Peyer's patch (tissue), 4 donors: ENCODE data around the gene HEMK1. TPM values are rescaled to one million over a fixed set of nuclear protein-coding genes. Genes with fewer than 3 reads are reported as not detected.

Experiments
- DNase-seq, 3 donors: peaks; one replicate each; pipeline ENCODE4 v3.0.0-alpha.2; 2017 to 2019
- H3K27ac ChIP-seq, 4 donors: fragments of 200-600 bp; sonication (generic); one replicate each; pipeline ENCODE4 v1.5.1; 2016 to 2019
- H3K27me3 ChIP-seq, 2 donors: fragments of 200-600 bp; sonication (generic); one replicate each; pipeline ENCODE4 v1.5.1; 2019
- H3K36me3 ChIP-seq, 3 donors: fragments of 200-600 bp; sonication (generic); one replicate each; pipeline ENCODE4 v1.5.1; 2016 to 2019
- H3K4me1 ChIP-seq, 4 donors: fragments of 200-600 bp; sonication (generic); one replicate each; pipeline ENCODE4 v1.5.1; 2016 to 2019
- H3K4me3 ChIP-seq, 4 donors: fragments of 200-600 bp; sonication (generic); 1 replicate in 3 of 4; 2 replicates in 1 of 4; pipeline ENCODE4 v1.5.1; 2016 to 2019; ENCODE audit warnings: mild to moderate bottlenecking in 1 of 4
- H3K9me3 ChIP-seq, 4 donors: fragments of 200-600 bp; sonication (generic); one replicate each; pipeline ENCODE4 v1.5.1; 2016 to 2019; ENCODE audit warnings: mild to moderate bottlenecking in 1 of 4
- CTCF ChIP-seq, 6 experiments: fragments of 450-650 bp in 4 of 6; fragments of 200-600 bp in 2 of 6; sonication (generic) in 1 of 6; IDR thresholded peaks; one replicate each; pipeline ENCODE4 v1.5.1; 2017 to 2019; ENCODE audit warnings: antibody characterized with exemption in 6 of 6, mild to moderate bottlenecking in 3 of 6, moderate library complexity in 1 of 6
- POLR2A ChIP-seq, 2 donors: fragments of 450-650 bp; IDR thresholded peaks; one replicate each; pipeline ENCODE4 v1.5.1; 2017; ENCODE audit warnings: antibody characterized with exemption in 2 of 2, mild to moderate bottlenecking in 2 of 2, moderate library complexity in 2 of 2
- total RNA-seq, 4 donors: library from RNA; depleted of rRNA; stranded (reverse); fragments of >200 nt; gene quantifications; one replicate each; pipeline ENCODE4 v1.1.0, GENCODE V29; 2016

HEMK1 gene
- total RNA-seq, 4 donors from 2014 or later: 8.6 to 15.3 (median 12.5) TPM

DNA sequence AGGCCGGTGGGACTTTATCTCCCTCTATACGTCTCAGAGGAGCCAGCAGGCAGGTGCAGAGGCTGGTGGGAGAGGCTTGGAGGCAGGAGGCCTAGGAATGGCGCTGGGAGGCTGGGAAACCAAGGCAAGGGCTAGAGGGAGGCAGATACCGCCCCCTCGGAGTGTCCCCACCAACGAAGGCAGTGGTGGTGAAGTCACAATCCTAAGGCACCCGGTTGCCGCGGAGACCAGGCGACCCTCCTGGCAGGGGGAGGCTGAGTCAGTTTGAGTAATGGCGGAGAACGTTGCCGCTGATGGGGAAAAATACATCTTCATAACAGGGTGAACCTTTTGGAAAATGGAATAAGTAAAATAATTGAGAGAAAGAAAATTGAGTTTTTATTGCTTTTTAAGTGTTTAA, 36.0 kb upstream of the HEMK1 start:
- no peak overlapping the region for H3K27ac ChIP-seq
- no peaks in the 10 kb centered on the region for H3K9me3 ChIP-seq
- H3K4me3 ChIP-seq: no peak overlapping the region
- no peak for DNase-seq
- no peaks in the 10 kb centered on the region for H3K27me3 ChIP-seq
- H3K36me3 ChIP-seq: no peaks in the 10 kb centered on the region
- H3K4me1 ChIP-seq: no peaks in the 10 kb centered on the region
- TF ChIP-seq POLR2A (IDR thresholded peaks at IDR 0.05) (no peak), CTCF (IDR thresholded peaks at IDR 0.05) (no peak)

DNA sequence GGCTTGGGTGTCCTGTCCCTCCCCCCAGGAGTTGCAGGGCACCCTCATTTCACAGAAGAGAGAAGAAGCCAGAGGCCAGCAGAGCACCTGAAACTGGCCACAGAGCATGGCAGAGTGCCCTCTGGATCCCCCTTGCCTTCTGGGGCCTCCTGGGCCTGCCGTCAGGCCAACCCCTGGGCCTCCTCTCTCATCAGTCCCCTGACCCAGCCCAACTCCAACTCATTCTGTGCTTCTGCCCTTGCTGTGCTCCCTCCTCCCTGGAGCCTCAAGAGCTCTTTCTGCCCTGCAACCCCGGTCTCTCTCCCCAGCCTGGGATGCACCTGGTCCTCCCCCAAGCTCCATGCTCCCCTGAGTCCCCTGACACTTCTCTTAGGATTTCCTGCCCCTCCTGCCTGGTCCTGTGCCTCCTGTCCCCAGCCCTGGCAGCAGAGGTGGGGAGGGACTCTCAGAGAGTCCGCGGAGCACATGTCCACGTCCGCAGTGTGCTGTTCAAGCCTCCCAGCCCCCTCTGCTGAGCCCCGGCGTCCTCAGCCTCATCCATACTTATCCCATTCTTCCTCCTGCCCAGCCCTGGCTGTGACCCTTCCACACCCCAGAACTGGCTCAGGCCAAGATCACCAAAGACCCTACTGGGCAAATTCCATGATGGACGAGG, 35.4 kb upstream of the HEMK1 start:
- Histone ChIP-seq H3K27me3 (no peaks in the 10 kb centered on the region), H3K4me1 (no peaks in the 10 kb centered on the region), H3K27ac (no peak overlapping the region), H3K4me3 (no peak overlapping the region), H3K9me3 (no peaks in the 10 kb centered on the region), H3K36me3 (no peaks in the 10 kb centered on the region)
- TF ChIP-seq POLR2A (IDR thresholded peaks at IDR 0.05) (no peak), CTCF (IDR thresholded peaks at IDR 0.05) (no peak)
- no peak for DNase-seq

- Histone ChIP-seq H3K27me3 (no peaks in the 10 kb centered on the region), H3K4me3 (no peak overlapping the region), H3K9me3 (no peaks in the 10 kb centered on the region), H3K27ac (no peak overlapping the region), H3K4me1 (no peaks in the 10 kb centered on the region), H3K36me3 (no peaks in the 10 kb centered on the region)
- DNase-seq: no peak
- TF ChIP-seq POLR2A (IDR thresholded peaks at IDR 0.05): no peak
- no peak for TF ChIP-seq CTCF (IDR thresholded peaks at IDR 0.05)
Observed at GRCh38 chr3:50534681-50535330, 34.5 kb upstream of the HEMK1 start.

- H3K27ac ChIP-seq: no peak overlapping the region
- no peaks in the 10 kb centered on the region for H3K9me3 ChIP-seq
- TF ChIP-seq CTCF (IDR thresholded peaks at IDR 0.05): no peak
- TF ChIP-seq POLR2A (IDR thresholded peaks at IDR 0.05): no peak
Observed at GRCh38 chr3:50536471-50537180, 32.7 kb upstream of the HEMK1 start.

DNA sequence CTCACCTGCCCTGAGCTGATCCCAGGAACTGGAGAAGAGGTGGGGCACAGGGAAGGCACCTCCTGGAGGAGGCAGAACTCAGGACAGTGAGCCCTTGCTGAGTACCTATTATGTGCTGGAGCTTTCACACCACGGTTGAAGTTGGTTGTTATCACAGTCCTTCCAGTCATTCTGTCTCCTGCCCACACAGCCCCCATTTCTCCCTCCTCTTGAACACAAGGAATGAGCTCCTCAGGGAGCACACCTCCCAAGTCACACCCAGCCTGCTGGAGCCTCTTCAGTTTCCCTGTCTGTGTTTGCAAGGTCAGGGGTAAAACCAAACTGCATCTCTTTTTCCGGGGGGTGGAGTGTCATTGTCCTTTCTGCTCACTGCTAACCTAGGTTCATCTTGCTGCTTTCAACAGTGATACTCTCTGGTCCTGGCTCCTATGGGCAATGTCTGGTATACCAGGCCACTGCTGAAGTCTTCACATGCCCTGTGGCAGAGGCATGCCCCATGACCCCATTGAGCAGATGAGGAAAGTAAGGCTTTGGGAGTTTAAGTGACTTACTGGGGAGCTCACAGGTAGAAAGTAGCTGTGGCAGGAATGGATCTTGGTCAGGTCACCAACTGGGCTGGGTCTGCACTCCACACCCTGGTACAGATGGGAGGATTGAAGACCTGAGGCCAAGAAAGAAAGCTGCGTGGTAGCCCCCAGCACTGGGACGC, 31.7 kb upstream of the HEMK1 start:
- Histone ChIP-seq H3K36me3 (no peaks in the 10 kb centered on the region), H3K4me1 (no peaks in the 10 kb centered on the region), H3K27me3 (no peaks in the 10 kb centered on the region), H3K27ac (no peak overlapping the region), H3K9me3 (no peaks in the 10 kb centered on the region), H3K4me3 (no peak overlapping the region)
- TF ChIP-seq CTCF (IDR thresholded peaks at IDR 0.05): no peak
- no peak for TF ChIP-seq POLR2A (IDR thresholded peaks at IDR 0.05)
- no peak for DNase-seq

More at GRCh38 chr3:50536471-50537180, 32.7 kb upstream of the HEMK1 start:
- no peak for DNase-seq
- H3K27me3 ChIP-seq: no peaks in the 10 kb centered on the region
- no peak overlapping the region for H3K4me3 ChIP-seq
- H3K4me1 ChIP-seq: no peaks in the 10 kb centered on the region
- no peaks in the 10 kb centered on the region for H3K36me3 ChIP-seq
